ENCODE measurements around the gene TIMM22.
"Not testable (repeated sequence)": the region's sequence is repeated elsewhere in the genome, so short reads cannot be mapped to it uniquely, and the experiment has no call there.

TIMM22 gene

DNA sequence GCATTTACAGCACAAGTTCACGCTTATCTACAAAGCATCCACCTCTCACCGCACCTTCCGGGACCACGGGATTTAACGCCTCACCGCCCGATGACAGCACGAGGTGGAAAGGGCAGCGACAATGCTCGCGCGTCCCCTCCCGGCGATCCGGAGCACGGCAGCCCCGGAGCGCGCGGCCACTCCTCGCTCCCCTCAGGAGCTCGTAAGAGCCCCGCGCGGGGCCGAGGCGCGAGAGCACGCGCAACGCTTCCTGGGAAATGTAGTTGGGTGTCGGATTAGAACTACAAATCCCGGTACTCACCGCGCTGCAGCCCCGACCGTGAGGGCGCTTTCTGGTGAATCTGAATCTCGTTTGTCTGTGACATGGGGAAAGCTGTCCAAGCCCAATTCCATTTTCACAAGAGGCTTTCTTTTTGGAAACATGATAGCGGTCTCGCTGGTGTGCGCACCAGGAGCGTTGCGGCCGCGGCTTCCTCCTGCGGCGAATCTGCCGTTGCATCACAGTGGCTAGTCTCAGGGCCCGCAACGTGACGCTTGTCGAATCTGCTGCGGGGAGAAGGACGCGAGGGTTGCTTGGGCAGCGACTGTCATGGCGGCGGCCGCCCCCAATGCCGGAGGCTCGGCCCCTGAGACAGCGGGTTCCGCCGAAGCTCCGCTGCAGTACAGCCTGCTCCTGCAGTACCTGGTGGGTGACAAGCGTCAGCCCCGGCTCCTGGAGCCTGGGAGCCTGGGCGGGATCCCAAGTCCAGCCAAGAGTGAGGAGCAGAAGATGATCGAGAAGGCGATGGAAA lies at the start of gene TIMM22:
TIMM22 (plus strand) TSS at position 576 of the 791 bp plus-strand sequence; CDS start at position 590, 14 bp downstream.
- FAIRE-seq = no peak
- DNase-seq (ENCODE audit: insufficient read length, low spot score) = peak; percentile 89
- TF ChIP-seq, protein P1, sequence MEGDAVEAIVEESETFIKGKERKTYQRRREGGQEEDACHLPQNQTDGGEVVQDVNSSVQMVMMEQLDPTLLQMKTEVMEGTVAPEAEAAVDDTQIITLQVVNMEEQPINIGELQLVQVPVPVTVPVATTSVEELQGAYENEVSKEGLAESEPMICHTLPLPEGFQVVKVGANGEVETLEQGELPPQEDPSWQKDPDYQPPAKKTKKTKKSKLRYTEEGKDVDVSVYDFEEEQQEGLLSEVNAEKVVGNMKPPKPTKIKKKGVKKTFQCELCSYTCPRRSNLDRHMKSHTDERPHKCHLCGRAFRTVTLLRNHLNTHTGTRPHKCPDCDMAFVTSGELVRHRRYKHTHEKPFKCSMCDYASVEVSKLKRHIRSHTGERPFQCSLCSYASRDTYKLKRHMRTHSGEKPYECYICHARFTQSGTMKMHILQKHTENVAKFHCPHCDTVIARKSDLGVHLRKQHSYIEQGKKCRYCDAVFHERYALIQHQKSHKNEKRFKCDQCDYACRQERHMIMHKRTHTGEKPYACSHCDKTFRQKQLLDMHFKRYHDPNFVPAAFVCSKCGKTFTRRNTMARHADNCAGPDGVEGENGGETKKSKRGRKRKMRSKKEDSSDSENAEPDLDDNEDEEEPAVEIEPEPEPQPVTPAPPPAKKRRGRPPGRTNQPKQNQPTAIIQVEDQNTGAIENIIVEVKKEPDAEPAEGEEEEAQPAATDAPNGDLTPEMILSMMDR (IDR thresholded peaks at IDR 0.05; ENCODE audit: insufficient read depth, missing control alignments) = peak; percentile 51

DNA sequence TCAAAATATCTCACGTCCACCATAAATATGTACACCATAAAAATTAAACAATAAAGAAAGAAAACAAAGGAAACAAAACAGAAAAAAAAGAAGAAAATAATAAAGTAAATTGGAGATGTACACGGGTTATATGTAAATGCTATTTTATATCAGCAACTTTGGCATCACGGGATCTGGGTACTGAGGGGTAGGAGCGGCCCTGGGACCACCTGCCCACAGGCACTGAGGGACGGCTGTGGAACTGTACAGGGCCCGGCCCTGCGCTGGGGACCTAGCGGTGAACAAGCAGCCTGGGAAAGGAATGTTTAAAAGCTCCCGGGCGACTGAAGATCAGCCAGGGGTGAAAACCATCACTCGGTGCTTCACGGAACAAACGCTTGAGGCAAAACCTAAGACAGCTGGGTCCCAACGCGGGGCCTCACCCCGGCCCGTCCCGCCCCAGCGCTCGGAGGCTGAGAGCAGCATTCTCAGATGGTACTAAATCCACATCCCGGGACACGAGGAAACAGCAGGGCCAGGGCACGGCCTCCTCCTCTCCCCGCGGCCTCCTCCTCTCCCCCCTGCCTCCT lies 48.6 kb upstream of the TIMM22 start:
- FAIRE-seq = no peak
- TF ChIP-seq, protein P1 (IDR thresholded peaks at IDR 0.05; ENCODE audit: insufficient read depth, missing control alignments) = no peak
- DNase-seq (ENCODE audit: insufficient read length, low spot score) = no peak

GRCh38 chr17:949623-950303 lies 47.2 kb upstream of the TIMM22 start:
- TF ChIP-seq, protein P1 (IDR thresholded peaks at IDR 0.05; ENCODE audit: insufficient read depth, missing control alignments) = no peak
- FAIRE-seq (no peak), DNase-seq (ENCODE audit: insufficient read length, low spot score) (no peak)

DNA sequence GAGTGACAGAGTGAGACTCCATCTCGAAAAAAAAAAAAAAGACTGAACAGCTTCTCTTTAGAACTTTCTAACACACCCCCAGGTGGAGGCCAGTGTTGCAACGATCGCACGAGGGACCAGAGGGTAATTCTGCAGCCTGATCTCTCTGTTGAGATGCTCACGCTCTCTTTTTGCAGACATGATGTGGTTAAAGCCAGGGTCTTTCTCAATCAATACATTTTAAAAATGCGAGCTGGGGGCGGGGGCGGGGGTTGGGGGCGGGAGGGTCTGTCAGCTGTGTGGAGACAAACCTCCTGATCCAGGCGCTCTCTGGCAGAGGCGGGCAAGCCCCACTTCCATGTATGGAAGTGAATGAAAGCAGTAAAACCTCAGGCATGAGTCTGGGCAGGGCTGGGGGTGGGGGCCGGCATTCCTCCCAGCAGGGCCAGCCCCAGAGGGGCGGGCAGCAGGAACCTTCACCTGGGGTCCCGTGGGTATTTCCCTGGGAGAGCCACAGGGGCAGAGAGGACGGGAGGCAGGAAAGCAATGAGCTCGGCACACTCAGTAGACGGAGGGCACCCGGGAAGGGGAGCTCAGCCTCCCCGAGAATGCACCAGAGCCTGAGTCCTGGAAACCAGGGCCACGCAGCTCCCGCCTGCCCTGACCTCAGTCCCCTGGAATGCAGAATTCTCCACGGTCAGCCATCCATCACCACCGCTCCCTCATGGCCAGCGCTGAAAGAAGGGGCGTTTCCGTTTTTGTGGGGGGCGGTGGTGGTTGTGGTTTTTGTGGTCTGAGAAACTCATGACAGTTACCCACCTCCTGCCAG lies 45.4 kb upstream of the TIMM22 start:
- DNase-seq (ENCODE audit: insufficient read length, low spot score) (no peak), FAIRE-seq (no peak)
- TF ChIP-seq, protein P1 (IDR thresholded peaks at IDR 0.05; ENCODE audit: insufficient read depth, missing control alignments) = no peak

DNA sequence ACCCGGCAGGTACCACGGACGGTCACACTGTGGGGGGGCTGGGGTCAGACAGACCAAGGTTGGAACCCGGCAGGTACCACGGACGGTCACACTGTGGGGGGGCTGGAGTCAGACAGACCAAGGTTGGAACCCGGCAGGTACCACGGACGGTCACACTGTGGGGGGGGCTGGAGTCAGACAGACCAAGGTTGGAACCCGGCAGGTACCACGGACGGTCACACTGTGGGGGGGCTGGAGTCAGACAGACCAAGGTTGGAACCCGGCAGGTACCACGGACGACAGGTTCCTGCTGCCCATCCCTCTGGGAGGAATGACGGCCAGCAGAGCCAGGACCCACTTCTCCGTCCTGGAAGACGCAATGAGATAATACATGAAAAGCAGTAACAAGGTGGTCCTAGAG lies 44.3 kb upstream of the TIMM22 start:
- not testable (repeated sequence) for DNase-seq (ENCODE audit: insufficient read length, low spot score); FAIRE-seq

DNA sequence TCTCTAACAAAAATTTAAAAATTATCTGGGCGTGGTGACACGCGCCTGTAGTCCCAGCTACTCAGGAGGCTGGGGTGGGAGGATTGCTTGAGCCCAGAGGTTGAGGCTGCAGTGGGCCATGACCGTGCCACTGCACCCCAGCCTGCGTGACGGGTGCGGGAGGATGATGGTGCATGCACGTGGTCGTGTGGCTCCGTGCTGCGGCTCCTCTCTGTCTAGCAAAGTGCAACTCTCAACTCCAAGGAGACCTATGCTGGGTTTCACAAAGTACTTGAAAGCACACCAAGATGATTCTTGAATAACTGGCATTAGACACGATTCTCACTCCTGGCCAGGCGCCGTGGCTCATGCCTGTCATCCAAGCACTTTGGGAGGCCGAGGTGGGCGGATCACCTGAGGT lies 43.2 kb upstream of the TIMM22 start:
- TF ChIP-seq, protein P1 (IDR thresholded peaks at IDR 0.05; ENCODE audit: insufficient read depth, missing control alignments) = no peak
- DNase-seq (ENCODE audit: insufficient read length, low spot score) = no peak
- no peak for FAIRE-seq
